Measurements from ENCODE around the gene ASIC3. TPM values are rescaled to one million over a fixed set of nuclear protein-coding genes. Genes with fewer than 3 reads are reported as not detected.

ASIC3 gene
- polyA plus RNA-seq, 1 donor (not counting 4 experiments of a cell fraction or from before 2014, with no cell fraction given) = 0.35 TPM

- no peak overlapping the region for H3K27ac ChIP-seq (ENCODE audit: control insufficient read depth, insufficient read depth, low read length)
- no peaks in the 10 kb centered on the region for H3K9me1 ChIP-seq (ENCODE audit: control insufficient read depth, extremely low read depth, insufficient read depth, low read length)
- no peaks in the 10 kb centered on the region for H4K20me1 ChIP-seq (ENCODE audit: control insufficient read depth, extremely low read depth, insufficient read depth, low read length)
- dilution Hi-C loops (cut with MboI; ENCODE audit: extremely low pct_ligation_motif_present, low sequenced_read_pairs) = no loop called here
- H3K27me3 ChIP-seq (ENCODE audit: control insufficient read depth, extremely low read depth, insufficient read depth, low read length) = peaks cover 27% of the 10 kb centered on the region
- FAIRE-seq (no peak), DNase-seq (ENCODE audit: low read depth, low spot score) (no peak)
- no peaks in the 10 kb centered on the region for H3K9me3 ChIP-seq (ENCODE audit: control insufficient read depth, low read depth, low read length)
- H3K9ac ChIP-seq (ENCODE audit: control insufficient read depth, extremely low read depth, insufficient read depth, low read length) = no peak overlapping the region
- H3K36me3 ChIP-seq (ENCODE audit: control insufficient read depth in 2 of 2, extremely low read depth in 1 of 2, insufficient read depth in 2 of 2, low read length in 2 of 2) = no peaks in the 10 kb centered on the region
- no peak overlapping the region for H3K4me2 ChIP-seq (ENCODE audit: control insufficient read depth, extremely low read depth, insufficient read depth, low read depth, low read length)
- no peak overlapping the region for H2AFZ ChIP-seq (ENCODE audit: control insufficient read depth, low read length)
- TF ChIP-seq, protein P1, sequence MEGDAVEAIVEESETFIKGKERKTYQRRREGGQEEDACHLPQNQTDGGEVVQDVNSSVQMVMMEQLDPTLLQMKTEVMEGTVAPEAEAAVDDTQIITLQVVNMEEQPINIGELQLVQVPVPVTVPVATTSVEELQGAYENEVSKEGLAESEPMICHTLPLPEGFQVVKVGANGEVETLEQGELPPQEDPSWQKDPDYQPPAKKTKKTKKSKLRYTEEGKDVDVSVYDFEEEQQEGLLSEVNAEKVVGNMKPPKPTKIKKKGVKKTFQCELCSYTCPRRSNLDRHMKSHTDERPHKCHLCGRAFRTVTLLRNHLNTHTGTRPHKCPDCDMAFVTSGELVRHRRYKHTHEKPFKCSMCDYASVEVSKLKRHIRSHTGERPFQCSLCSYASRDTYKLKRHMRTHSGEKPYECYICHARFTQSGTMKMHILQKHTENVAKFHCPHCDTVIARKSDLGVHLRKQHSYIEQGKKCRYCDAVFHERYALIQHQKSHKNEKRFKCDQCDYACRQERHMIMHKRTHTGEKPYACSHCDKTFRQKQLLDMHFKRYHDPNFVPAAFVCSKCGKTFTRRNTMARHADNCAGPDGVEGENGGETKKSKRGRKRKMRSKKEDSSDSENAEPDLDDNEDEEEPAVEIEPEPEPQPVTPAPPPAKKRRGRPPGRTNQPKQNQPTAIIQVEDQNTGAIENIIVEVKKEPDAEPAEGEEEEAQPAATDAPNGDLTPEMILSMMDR (optimal IDR thresholded peaks at IDR 0.05 in 1 of 3, IDR thresholded peaks at IDR 0.05 in 1 of 3, conservative IDR thresholded peaks at IDR 0.05 in 1 of 3; ENCODE audit: extremely low read depth in 1 of 3, insufficient read depth in 2 of 3, low read length in 3 of 3) = no peak
- TF ChIP-seq EZH2 (IDR thresholded peaks at IDR 0.05; ENCODE audit: low read length) = no peak
- H3K4me1 ChIP-seq (ENCODE audit: control insufficient read depth, extremely low read depth, insufficient read depth, low read length) = peaks cover 21% of the 10 kb centered on the region
- H3K79me2 ChIP-seq (ENCODE audit: control insufficient read depth, insufficient read depth, low read length) = no peaks in the 10 kb centered on the region
- H3K4me3 ChIP-seq (ENCODE audit: control insufficient read depth in 2 of 3, extremely low read depth in 1 of 3, insufficient read depth in 2 of 3, low read depth in 1 of 3, low read length in 3 of 3) = no peak overlapping the region
These were observed 25.1 kb upstream of the ASIC3 start for GRCh38 chr7:151023232-151023631.

GRCh38 chr7:151024435-151025056 is 23.8 kb upstream of the ASIC3 start, which contains the start of gene ATG9B:
Gene ATG9B (minus strand): TSS chr7:151024494. CDS start chr7:151024423, 71 bp downstream.
- FAIRE-seq (no peak), DNase-seq (ENCODE audit: low read depth, low spot score) (no peak)
- H3K27me3 ChIP-seq (ENCODE audit: control insufficient read depth, extremely low read depth, insufficient read depth, low read length) = peaks cover 14% of the 10 kb centered on the region
- H3K79me2 ChIP-seq (ENCODE audit: control insufficient read depth, insufficient read depth, low read length) = peaks cover under 1% of the 10 kb centered on the region
- H3K27ac ChIP-seq (ENCODE audit: control insufficient read depth, insufficient read depth, low read length) = no peak within 1 kb of the TSS
- no peaks in the 10 kb centered on the region for H3K36me3 ChIP-seq (ENCODE audit: control insufficient read depth in 2 of 2, extremely low read depth in 1 of 2, insufficient read depth in 2 of 2, low read length in 2 of 2)
- dilution Hi-C loops (cut with MboI; ENCODE audit: extremely low pct_ligation_motif_present, low sequenced_read_pairs) = no loop called here
- H3K9me1 ChIP-seq (ENCODE audit: control insufficient read depth, extremely low read depth, insufficient read depth, low read length) = no peaks in the 10 kb centered on the region
- no peak within 1 kb of the TSS for H3K4me2 ChIP-seq (ENCODE audit: control insufficient read depth, extremely low read depth, insufficient read depth, low read depth, low read length)
- no peaks in the 10 kb centered on the region for H4K20me1 ChIP-seq (ENCODE audit: control insufficient read depth, extremely low read depth, insufficient read depth, low read length)
- H3K4me3 ChIP-seq (ENCODE audit: control insufficient read depth in 2 of 3, extremely low read depth in 1 of 3, insufficient read depth in 2 of 3, low read depth in 1 of 3, low read length in 3 of 3) = no peak within 1 kb of the TSS
- H3K9ac ChIP-seq (ENCODE audit: control insufficient read depth, extremely low read depth, insufficient read depth, low read length) = no peak within 1 kb of the TSS
- peaks cover 21% of the 10 kb centered on the region for H3K4me1 ChIP-seq (ENCODE audit: control insufficient read depth, extremely low read depth, insufficient read depth, low read length)
- no peaks in the 10 kb centered on the region for H3K9me3 ChIP-seq (ENCODE audit: control insufficient read depth, low read depth, low read length)
- no peak within 1 kb of the TSS for H2AFZ ChIP-seq (ENCODE audit: control insufficient read depth, low read length)
- TF ChIP-seq, protein P1 (optimal IDR thresholded peaks at IDR 0.05 in 1 of 3, IDR thresholded peaks at IDR 0.05 in 1 of 3, conservative IDR thresholded peaks at IDR 0.05 in 1 of 3; ENCODE audit: extremely low read depth in 1 of 3, insufficient read depth in 2 of 3, low read length in 3 of 3) = no peak
- no peak for TF ChIP-seq EZH2 (IDR thresholded peaks at IDR 0.05; ENCODE audit: low read length)
